ENCODE measurements around the gene TMEM267.

DNA sequence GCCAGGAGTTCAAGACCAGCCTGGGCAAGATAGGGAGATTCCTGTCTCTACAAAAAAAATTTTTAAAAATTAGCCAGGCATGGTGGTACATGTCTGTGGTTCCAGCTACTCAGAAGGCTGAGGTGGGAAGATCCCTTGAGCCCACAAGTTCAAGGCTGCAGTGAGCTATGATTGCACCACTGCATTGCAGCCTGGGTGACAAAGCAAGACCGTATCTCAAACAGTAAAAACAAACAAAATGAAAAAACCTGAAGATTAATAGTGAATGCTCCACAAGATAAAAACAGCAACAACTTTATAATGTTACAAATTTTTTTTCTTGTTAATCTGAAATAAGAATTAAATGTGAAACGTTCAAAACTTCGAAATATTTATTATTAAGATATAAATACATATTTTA lies 2.7 kb upstream of the TMEM267 start:
- TF ChIP-seq, protein P1, sequence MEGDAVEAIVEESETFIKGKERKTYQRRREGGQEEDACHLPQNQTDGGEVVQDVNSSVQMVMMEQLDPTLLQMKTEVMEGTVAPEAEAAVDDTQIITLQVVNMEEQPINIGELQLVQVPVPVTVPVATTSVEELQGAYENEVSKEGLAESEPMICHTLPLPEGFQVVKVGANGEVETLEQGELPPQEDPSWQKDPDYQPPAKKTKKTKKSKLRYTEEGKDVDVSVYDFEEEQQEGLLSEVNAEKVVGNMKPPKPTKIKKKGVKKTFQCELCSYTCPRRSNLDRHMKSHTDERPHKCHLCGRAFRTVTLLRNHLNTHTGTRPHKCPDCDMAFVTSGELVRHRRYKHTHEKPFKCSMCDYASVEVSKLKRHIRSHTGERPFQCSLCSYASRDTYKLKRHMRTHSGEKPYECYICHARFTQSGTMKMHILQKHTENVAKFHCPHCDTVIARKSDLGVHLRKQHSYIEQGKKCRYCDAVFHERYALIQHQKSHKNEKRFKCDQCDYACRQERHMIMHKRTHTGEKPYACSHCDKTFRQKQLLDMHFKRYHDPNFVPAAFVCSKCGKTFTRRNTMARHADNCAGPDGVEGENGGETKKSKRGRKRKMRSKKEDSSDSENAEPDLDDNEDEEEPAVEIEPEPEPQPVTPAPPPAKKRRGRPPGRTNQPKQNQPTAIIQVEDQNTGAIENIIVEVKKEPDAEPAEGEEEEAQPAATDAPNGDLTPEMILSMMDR (IDR thresholded peaks at IDR 0.05; ENCODE audit: borderline replicate concordance, extremely low read depth, low read length, poor library complexity, severe bottlenecking): no peak
- TF ChIP-seq EZH2 (IDR thresholded peaks at IDR 0.05; ENCODE audit: borderline replicate concordance, low read depth, low read length, severe bottlenecking): no peak

All from DND-41 (cell line).